GM18511 (cell line): ENCODE results near the gene C14orf180.

Experiments
- ATAC-seq: cut with Tn5 transposase; IDR thresholded peaks from one replicate; pipeline ENCODE4 v1.9.1; 2021; ENCODE audit warnings: mild to moderate bottlenecking, moderate library complexity; ENCODE audit not compliant: unreplicated experiment

The C14orf180 gene

DNA sequence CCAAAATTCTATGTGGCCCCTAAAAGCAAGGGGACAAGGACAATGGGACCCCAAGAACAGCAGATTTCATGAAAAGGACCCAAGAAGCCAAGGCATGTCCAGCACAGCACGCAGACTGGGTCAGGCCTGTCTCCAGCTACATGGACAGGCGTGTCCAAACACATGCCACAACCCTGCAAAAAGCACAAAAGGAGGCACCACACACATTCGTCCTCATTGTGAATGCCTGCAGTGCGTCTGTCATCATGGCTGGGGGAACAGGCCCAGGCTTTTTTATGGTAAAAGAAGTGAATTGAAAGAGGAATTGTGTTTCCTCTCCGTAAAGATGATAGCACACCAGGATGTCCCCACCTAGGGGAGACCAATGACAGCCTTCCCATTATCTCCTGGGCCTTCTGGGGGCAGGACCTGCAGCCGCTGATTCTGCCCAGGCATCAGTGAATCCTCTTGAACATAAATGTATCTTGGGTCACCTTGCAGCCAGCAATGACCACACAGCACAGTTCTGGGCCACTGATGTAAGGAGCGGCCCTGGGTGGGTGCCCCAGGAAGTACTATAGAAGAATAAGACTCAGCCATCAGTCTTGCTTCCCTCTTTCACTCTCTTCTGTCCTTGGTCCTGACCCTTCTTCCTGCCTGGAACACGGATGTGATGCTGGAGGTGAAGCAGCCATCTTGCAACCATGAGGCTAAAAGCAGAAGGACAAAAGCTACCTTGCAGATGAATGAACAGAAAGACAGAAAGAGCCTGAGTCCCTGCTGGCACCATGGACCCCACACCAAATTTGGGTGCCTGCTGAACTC is 29.8 kb upstream of the C14orf180 start:
- no peak for ATAC-seq

DNA sequence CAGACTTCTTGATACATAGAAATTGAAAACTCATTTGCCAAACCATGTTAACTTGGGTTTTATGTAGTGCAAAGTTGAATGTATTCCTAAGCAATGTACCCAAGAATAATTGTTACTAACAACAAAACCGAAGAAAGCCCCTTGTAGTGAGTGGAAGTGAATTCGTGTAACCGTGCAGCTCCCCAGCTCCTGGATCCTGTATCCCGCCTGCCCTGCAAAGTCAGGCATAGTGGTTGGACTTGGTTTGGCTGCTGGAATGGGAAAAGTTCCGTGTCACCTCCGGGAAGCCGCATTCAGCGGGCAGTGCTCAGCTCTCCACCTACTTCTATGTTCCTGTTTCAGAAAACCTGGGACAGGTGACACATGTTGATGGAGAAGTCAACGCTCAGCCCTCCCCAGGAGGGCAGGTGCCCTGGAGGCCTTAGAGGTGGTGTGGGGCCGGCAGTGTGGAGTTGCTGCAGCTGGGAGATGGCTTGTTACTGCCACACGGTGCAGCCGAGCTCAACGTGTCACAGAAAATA is 29.2 kb upstream of the C14orf180 start:
- ATAC-seq, result no peak

DNA sequence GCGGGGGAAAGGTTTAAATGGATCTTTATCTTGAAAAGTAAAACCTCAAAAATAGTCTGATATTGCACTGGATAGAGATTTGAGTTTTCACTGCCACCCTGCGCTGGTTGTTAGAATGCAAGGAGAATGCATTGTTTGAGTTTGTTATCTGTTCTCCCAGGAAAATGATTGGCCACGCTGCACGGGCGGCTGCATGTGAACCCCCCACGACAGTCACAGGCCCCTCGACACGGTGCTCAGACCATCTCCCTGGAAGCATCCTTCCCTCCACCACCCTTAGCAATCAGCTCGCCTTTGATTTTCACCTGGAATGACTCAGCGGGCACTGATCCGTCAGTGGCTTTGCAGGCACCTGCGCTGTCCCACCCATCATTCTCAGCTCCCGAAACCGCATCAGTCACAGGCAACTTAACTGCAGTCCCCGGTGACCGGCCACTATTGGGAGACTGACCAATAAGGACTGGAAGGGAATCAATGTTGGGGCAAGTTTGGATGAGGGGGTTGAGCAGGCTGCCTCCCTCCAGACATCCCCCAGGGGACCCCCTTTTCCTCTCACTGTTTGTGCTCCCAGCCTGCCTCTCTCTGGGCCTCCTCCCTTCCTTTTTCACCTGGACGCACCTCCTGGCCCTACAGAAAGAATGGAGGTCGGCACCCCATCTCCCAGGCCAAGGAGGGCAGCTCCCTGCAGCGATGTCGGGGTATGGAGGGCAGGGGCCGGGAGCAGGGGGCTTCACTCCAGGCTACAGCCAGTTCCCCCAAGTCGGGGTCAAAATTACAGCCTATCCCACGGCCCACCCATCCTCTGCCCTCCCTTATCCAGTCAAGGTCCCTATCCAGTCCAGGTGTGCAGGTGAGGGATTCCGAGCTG is 28.5 kb upstream of the C14orf180 start:
- no peak for ATAC-seq

DNA sequence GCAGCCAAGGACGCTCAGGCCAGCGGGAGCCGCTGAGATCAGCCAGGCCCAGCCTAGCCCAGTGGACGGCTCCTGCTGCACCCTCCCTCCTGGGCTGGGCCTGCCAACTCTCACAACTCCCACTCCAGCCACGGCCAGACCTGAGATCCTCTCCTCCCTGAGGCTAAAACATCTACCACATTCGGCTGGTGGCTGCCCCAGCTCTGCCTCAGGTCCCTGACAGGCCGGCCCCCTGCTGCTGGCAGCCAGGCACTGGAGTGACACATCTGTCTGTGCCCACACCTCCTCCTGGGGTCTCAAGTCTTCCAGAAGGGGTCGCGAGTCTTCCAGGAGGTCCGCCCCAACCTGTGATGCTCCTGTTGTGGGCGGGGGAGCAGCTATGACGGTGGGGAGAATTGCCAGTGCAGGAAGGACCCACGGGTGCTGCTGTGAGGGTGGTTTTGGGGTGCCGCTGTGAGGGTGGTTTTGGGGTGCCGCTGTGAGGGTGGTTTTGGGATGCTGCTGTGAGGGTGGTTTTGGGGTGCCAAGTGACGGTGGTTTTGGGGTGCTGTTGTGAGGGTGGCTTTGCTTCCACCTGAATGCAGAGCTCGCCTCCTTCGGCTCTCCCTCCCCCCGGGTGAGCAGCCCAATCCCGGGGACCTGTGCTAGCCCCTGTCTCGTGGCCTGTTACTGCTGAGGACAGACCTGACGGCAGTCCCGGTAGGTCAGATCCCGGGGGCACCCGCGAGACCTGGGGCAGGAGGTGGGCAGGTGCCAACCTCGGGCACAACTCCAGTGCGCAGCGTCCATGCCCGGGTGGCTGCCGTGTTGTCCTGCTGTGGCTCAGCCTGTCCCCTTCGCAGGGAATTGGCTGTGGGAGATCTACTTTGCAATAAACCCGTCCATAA is 27.5 kb upstream of the C14orf180 start:
- no peak for ATAC-seq

DNA sequence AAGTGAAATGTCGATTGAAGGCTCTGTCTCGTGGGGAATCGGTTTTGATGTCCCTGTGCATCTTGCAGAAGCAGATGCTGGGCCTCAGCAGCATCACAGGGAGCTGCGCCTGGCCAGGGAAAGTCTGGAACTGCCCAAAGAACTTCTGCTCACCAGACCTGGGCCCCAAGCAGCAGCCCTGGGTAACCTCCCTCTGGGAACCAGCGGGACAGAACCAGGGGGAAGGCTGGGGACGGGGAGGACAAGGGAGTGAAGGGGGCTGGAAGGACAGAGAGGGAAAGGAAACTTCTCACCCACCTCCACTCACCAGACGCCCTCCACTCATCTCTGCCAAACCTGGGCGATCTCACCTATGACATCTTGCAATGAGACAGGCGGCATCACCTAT is 26.8 kb upstream of the C14orf180 start:
- no peak for ATAC-seq

GRCh38 chr14:104553166-104554087 is 26.1 kb upstream of the C14orf180 start:
- no peak for ATAC-seq

DNA sequence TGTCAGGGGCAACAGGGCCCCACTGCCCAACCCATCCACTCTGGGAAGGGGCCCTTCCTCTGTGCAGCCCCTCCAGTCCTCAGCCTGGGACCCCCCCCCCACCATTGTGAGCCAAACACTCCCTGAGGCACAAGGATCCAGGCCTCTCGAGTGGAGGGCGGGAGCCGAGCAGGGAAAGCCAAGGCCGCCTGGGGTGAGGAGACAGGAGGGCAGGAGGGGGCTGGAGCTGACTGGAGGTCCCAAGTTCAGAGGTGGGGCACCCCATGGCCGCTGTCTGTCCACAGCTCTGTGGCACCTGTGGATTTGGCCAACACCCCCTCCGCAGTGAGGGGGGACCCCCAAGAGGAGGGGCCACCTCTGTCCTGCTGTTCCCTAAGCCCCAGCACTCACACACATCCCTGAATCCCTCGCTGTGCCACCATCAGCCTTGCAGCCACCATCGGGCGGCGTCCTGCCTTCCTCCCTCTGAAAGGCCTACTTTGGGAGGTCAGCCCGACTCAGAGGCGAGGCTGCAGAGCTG is 25.4 kb upstream of the C14orf180 start:
- no peak for ATAC-seq

DNA sequence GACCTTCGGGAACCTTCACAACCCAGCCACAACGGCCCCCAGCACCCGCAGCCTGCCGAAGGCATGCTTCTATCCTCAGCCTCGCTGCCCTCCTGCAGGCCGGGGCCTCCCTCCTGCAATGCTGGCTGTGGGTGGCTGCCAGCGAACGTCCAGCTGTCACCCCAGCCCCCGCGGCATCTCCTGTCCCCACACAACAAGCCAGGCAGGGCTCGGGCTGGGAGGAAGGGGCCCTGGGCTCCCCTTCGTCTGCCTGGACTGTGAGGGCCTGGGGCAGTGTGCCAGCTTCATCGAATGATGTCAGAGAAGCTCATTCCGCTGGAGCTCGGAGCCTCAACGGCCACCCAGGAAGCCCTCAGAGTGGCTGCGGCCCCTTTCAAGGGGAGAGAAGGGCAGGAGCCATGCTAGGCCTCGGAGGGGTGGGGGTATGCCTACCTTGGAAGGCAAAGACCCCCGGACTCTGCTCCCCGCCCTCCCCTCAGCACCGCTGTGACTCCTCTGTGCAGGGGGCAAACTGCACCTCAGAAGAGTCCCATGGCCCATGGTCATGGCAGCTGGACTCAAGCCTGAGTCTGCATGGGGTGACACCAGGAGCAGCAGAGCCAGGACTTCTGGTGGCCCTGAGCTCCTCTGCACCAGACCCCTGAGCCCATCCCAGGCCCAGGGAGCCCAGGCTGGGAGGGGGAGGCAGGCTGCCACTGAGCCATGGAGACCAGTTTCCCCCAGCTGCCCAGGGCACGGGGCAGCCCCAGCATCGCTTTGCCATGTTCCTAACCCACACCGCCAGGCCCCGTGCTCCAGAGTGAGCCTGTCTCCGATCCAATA is 24.7 kb upstream of the C14orf180 start:
- ATAC-seq, result no peak

GRCh38 chr14:104555430-104556255 is 23.9 kb upstream of the C14orf180 start:
- no peak for ATAC-seq

- ATAC-seq, result no peak
Observed at GRCh38 chr14:104556256-104557021, 23.1 kb upstream of the C14orf180 start.

DNA sequence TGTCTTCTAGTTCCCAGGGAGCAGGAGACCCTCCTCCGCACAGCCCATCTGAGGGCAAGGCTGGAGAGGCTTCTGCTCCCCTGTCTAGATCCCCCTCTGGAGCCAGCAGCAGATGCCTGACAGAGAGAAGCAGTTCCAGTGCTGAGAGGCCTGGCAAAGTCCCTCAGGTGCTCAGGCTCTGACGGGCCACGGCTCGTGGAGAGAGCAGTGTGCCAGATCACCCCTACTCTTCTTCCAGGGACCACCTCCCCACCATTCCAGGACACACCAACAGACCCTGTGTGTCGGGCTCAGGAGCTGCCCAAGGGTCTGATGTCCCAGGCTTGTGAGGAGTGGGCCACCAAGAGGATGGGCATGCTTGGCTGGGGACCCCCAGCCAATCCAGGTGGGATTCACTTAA is 22.5 kb upstream of the C14orf180 start:
- no peak for ATAC-seq

- no peak for ATAC-seq
Observed at GRCh38 chr14:104557766-104558165, 21.8 kb upstream of the C14orf180 start.

DNA sequence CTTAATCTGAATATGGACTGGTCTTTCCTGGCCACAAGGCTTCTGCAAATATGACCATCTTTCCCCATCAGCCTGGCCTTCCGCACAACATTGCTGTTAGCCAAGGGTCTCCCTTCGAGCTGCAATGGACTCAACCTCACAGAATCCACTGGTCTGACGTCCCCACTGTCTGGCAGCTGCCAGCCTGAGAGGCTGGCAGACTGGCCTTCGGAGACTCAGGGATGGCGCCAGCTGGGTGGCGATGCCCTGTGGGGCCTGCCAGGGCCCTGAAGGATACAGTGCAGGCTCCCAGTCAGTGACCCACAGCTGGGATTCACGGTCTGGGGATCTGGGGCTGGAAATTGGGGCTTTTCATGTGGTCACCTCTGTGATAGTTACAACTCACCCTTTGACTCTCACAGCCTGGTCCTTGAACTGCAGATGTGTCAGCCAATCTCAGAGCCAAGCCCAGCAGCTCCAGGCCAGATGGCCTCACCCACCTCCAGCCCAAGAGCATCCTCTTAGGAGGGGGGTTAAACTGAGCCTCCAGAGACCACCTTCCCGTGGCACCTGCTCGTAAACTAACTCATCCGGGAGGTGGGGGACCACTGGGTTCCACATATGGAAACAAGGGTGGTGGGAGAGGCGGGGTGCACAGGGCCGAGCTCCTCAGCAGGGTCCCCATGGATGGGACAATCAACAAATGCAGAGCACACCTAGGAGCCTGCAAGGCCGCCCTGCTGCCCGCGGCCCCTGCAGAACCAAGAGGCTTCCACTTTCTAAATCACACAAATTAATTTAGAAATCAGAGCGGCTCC is 21.1 kb upstream of the C14orf180 start:
- no peak for ATAC-seq

DNA sequence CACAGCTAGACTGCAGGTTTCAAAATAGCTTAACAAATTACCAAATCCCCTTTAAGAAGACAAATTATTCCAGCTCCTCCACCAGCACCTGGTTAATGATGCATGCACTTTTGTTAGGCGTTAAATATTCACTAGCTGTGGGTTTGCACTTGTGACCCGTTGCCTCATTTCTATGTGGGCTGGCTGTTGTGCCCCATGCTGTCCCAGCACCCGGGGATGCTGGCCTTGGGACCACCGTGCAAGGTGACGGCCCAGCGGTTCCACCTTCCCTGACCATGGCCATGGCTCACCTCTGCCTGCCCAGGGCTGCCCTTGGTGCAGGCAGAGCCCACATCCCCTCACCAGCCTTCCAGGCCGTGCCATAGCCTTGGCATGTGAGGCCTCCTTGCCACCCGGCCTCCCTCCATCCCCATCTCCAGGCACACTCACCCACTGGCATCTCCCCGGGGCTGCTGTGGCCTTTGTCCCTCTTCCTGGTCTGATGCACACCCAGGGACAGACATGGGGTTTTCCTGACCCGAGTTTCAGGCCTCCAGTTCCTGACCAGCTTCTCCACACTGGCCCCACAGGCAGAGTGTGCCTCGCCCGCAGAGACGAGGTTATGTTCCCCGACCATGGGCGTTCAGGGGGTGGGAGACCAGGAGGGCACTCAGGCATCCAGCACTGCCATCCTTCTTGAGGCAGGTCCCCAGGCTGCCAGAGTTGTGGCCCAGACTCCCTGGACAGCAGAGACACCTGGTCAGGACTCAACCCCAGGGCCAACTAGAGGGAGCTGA is 20.3 kb upstream of the C14orf180 start:
- ATAC-seq, result no peak

DNA sequence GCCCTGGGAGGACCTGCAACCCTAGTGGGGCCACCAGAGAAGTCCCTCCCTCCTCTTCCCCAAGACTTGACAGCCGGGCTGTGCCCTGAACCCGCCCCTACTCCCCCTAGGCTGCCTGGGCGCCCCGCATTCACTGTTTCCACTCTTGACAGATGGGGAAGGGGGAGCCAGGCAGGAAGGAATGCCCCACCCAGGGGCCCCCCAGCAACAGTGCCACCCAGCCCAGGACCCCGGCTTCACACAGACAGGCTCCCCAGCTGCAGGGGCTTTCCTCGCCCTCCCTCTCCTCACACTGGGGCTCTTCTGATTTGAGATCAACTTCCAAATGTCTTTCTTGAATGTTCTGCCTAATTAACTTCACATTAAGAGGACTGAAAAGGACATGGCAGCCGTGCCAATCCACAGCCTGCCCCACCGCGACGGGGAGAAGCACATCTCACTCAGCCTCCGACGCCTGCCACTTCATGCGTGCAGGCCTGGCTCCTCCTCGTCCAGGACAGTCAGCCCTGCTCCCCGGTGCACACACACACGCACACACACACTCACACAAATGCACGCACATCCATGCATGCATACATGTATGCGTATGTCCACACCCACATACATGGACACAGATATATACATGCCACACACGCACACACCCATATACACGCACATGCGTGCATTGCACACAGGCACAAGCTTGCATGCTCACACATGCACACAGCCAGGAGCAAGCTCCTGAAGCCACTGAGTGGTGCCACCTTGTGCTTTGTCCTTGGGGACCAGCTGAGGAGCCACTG is 19.6 kb upstream of the C14orf180 start:
- ATAC-seq, result no peak
